ENCODE data around the gene TMC5. TPM values are rescaled to one million over a fixed set of nuclear protein-coding genes. Genes with fewer than 3 reads are reported as not detected.

The TMC5 gene
- polyA plus RNA-seq, 3 donors = 0.55 to 0.75 (median 0.57) TPM

GRCh38 chr16:19446300-19446846 is 28.7 kb downstream of the TMC5 start:
- DNase-seq (ENCODE audit: low read depth in 3 of 3, low spot score in 2 of 3) = no peak

GRCh38 chr16:19446886-19447285 is 29.2 kb downstream of the TMC5 start:
- no peak for DNase-seq (ENCODE audit: low read depth in 3 of 3, low spot score in 2 of 3)

GRCh38 chr16:19450186-19450585 is 32.5 kb downstream of the TMC5 start:
- DNase-seq (ENCODE audit: low read depth in 3 of 3, low spot score in 2 of 3) = no peak

GRCh38 chr16:19458722-19459379 is 41.2 kb downstream of the TMC5 start:
- DNase-seq (ENCODE audit: low read depth in 3 of 3, low spot score in 2 of 3) = no peak

- no peak for DNase-seq (ENCODE audit: low read depth in 3 of 3, low spot score in 2 of 3)
These were observed 42.7 kb downstream of the TMC5 start for GRCh38 chr16:19460397-19460796.

GRCh38 chr16:19463468-19464315 is 46.0 kb downstream of the TMC5 start:
- no peak for DNase-seq (ENCODE audit: low read depth in 3 of 3, low spot score in 2 of 3)

GRCh38 chr16:19468300-19468699 is 50.6 kb downstream of the TMC5 start:
- DNase-seq (ENCODE audit: low read depth in 3 of 3, low spot score in 2 of 3) = no peak

- DNase-seq (ENCODE audit: low read depth in 3 of 3, low spot score in 2 of 3) = no peak
These were observed 54.8 kb downstream of the TMC5 start for GRCh38 chr16:19472482-19472881.

- DNase-seq (ENCODE audit: low read depth in 3 of 3, low spot score in 2 of 3) = no peak
These were observed 56.9 kb downstream of the TMC5 start for GRCh38 chr16:19474617-19475016.

GRCh38 chr16:19478505-19478904 is 60.8 kb downstream of the TMC5 start:
- DNase-seq (ENCODE audit: low read depth in 3 of 3, low spot score in 2 of 3) = no peak

- no peak for DNase-seq (ENCODE audit: low read depth in 3 of 3, low spot score in 2 of 3)
These were observed 61.6 kb downstream of the TMC5 start for GRCh38 chr16:19479302-19479721.

GRCh38 chr16:19481296-19481695 is 63.6 kb downstream of the TMC5 start:
- no peak for DNase-seq (ENCODE audit: low read depth in 3 of 3, low spot score in 2 of 3)

GRCh38 chr16:19481769-19482168 is 64.1 kb downstream of the TMC5 start:
- no peak for DNase-seq (ENCODE audit: low read depth in 3 of 3, low spot score in 2 of 3)

- DNase-seq (ENCODE audit: low read depth in 3 of 3, low spot score in 2 of 3) = no peak
These were observed 64.6 kb downstream of the TMC5 start for GRCh38 chr16:19482291-19482690.

- no peak for DNase-seq (ENCODE audit: low read depth in 3 of 3, low spot score in 2 of 3)
These were observed 66.4 kb downstream of the TMC5 start for GRCh38 chr16:19484096-19484495.

GRCh38 chr16:19485611-19486010 is 67.9 kb downstream of the TMC5 start:
- no peak for DNase-seq (ENCODE audit: low read depth in 3 of 3, low spot score in 2 of 3)

GRCh38 chr16:19486051-19486450 is 68.4 kb downstream of the TMC5 start:
- no peak for DNase-seq (ENCODE audit: low read depth in 3 of 3, low spot score in 2 of 3)

- DNase-seq (ENCODE audit: low read depth in 3 of 3, low spot score in 2 of 3) = no peak
These were observed 69.2 kb downstream of the TMC5 start for GRCh38 chr16:19486750-19487325.

GRCh38 chr16:19488213-19488640 is 70.5 kb downstream of the TMC5 start:
- DNase-seq (ENCODE audit: low read depth in 3 of 3, low spot score in 2 of 3) = no peak

- DNase-seq (ENCODE audit: low read depth in 3 of 3, low spot score in 2 of 3) = no peak
These were observed 72.9 kb downstream of the TMC5 start for GRCh38 chr16:19490619-19491018.

GRCh38 chr16:19497176-19497575 is 79.5 kb downstream of the TMC5 start:
- no peak for DNase-seq (ENCODE audit: low read depth in 3 of 3, low spot score in 2 of 3)
